ENCODE measurements around the gene AGBL1.

Gene AGBL1

DNA sequence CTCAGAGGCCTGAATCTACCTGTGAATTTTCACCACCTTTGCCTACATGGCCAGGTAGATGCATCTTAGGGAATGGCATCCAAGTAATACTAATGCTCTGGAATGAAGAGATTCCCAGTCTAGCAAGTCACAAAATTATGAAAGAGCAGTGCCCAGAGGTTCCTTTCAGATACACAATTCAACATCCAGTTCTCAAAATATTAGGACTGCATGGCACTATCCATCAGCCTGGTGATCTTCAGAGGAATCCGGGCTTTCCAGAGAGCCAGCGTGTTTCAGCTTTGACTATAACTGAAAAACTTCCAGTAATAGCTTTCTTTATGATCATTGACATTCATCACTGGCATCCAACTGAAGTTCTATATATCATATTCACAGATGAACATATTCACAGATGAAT lies 849.8 kb downstream of the AGBL1 start:
- Histone ChIP-seq H2AFZ (ENCODE audit: low read depth, low read length, severe bottlenecking) (no peak overlapping the region), H3K9me3 (ENCODE audit: insufficient read depth, low read length) (no peaks in the 10 kb centered on the region), H3K79me2 (ENCODE audit: insufficient read depth, low read length) (no peaks in the 10 kb centered on the region), H4K20me1 (ENCODE audit: low read depth, low read length) (no peaks in the 10 kb centered on the region), H3K9ac (ENCODE audit: low read length) (no peak overlapping the region), H3K27me3 (ENCODE audit: low read length) (no peaks in the 10 kb centered on the region), H3F3A (ENCODE audit: insufficient read depth) (no peaks in the 10 kb centered on the region), H3K4me3 (ENCODE audit: insufficient read depth, low read length, poor library complexity, severe bottlenecking) (no peak overlapping the region), H3K4me2 (ENCODE audit: low read depth, low read length, poor library complexity, severe bottlenecking) (no peak overlapping the region), H3K9me2 (replicated peaks; ENCODE audit: insufficient read depth, low read length) (no peaks in the 10 kb centered on the region), H3K36me3 (ENCODE audit: low read length) (no peaks in the 10 kb centered on the region), H3K27ac (ENCODE audit: low read depth, low read length) (no peak overlapping the region)
- no peak for TF ChIP-seq EZH2phosphoT487 (conservative IDR thresholded peaks at IDR 0.05; ENCODE audit: low read length)
- TF ChIP-seq, protein P1, sequence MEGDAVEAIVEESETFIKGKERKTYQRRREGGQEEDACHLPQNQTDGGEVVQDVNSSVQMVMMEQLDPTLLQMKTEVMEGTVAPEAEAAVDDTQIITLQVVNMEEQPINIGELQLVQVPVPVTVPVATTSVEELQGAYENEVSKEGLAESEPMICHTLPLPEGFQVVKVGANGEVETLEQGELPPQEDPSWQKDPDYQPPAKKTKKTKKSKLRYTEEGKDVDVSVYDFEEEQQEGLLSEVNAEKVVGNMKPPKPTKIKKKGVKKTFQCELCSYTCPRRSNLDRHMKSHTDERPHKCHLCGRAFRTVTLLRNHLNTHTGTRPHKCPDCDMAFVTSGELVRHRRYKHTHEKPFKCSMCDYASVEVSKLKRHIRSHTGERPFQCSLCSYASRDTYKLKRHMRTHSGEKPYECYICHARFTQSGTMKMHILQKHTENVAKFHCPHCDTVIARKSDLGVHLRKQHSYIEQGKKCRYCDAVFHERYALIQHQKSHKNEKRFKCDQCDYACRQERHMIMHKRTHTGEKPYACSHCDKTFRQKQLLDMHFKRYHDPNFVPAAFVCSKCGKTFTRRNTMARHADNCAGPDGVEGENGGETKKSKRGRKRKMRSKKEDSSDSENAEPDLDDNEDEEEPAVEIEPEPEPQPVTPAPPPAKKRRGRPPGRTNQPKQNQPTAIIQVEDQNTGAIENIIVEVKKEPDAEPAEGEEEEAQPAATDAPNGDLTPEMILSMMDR (IDR thresholded peaks at IDR 0.05; ENCODE audit: insufficient read depth, low read length, poor library complexity, severe bottlenecking), result no peak

DNA sequence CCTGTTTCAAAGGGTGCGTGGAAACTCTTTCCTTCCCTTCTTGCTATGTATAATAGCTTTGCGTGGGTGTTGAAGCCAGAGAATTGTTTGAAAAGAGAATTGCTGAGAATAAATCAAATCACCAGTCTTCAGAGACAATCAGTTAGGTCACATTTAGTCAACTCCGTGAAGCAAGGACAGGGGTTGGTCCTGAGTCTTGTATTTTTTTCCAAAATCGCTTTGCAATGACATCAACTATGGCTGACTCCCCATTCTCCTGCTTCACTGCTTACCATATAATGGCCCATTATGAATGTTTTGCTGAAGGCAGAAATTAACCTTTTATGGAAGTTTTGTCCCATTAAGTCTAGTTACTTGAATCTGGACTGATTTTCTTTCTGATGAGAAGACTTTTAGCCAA lies 852.8 kb downstream of the AGBL1 start:
- H3K9ac ChIP-seq (ENCODE audit: low read length), result no peak overlapping the region
- no peak overlapping the region for H3K4me3 ChIP-seq (ENCODE audit: insufficient read depth, low read length, poor library complexity, severe bottlenecking)
- no peaks in the 10 kb centered on the region for H3K36me3 ChIP-seq (ENCODE audit: low read length)
- no peaks in the 10 kb centered on the region for H3K79me2 ChIP-seq (ENCODE audit: insufficient read depth, low read length)
- no peak overlapping the region for H3K4me2 ChIP-seq (ENCODE audit: low read depth, low read length, poor library complexity, severe bottlenecking)
- no peak overlapping the region for H3K27ac ChIP-seq (ENCODE audit: low read depth, low read length)
- H3K9me2 ChIP-seq (replicated peaks; ENCODE audit: insufficient read depth, low read length), result no peaks in the 10 kb centered on the region
- no peaks in the 10 kb centered on the region for H3K27me3 ChIP-seq (ENCODE audit: low read length)
- no peaks in the 10 kb centered on the region for H3K9me3 ChIP-seq (ENCODE audit: insufficient read depth, low read length)
- no peaks in the 10 kb centered on the region for H3F3A ChIP-seq (ENCODE audit: insufficient read depth)
- no peaks in the 10 kb centered on the region for H4K20me1 ChIP-seq (ENCODE audit: low read depth, low read length)
- H2AFZ ChIP-seq (ENCODE audit: low read depth, low read length, severe bottlenecking), result no peak overlapping the region
- TF ChIP-seq EZH2phosphoT487 (conservative IDR thresholded peaks at IDR 0.05; ENCODE audit: low read length), result no peak
- TF ChIP-seq, protein P1 (IDR thresholded peaks at IDR 0.05; ENCODE audit: insufficient read depth, low read length, poor library complexity, severe bottlenecking), result no peak

DNA sequence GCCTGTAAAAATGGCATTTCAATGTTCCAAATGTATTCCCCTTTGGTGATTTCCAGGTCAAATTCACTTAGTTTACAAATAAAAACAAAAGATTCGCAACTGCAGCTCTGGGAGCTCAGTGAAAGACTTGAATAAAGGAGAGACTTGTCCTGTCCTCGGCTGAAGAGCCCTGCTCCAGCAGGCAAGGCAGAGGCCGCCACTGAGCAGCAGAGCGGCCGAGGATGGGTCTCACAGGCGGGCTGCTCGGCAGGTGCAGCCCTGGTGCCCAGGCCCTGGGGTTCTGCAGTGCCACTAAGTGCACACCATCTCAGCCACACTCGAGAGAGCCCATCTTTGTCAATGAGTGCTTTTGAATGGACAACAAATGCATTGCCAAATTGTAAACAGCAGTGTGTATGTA lies 856.2 kb downstream of the AGBL1 start:
- Histone ChIP-seq H3K79me2 (ENCODE audit: insufficient read depth, low read length) (no peaks in the 10 kb centered on the region), H3K4me2 (ENCODE audit: low read depth, low read length, poor library complexity, severe bottlenecking) (no peak overlapping the region), H3K4me3 (ENCODE audit: insufficient read depth, low read length, poor library complexity, severe bottlenecking) (no peak overlapping the region), H2AFZ (ENCODE audit: low read depth, low read length, severe bottlenecking) (no peak overlapping the region), H3K27me3 (ENCODE audit: low read length) (no peaks in the 10 kb centered on the region), H3F3A (ENCODE audit: insufficient read depth) (no peaks in the 10 kb centered on the region), H3K9me3 (ENCODE audit: insufficient read depth, low read length) (no peaks in the 10 kb centered on the region), H3K9me2 (replicated peaks; ENCODE audit: insufficient read depth, low read length) (no peaks in the 10 kb centered on the region), H3K9ac (ENCODE audit: low read length) (no peak overlapping the region), H3K27ac (ENCODE audit: low read depth, low read length) (no peak overlapping the region), H3K36me3 (ENCODE audit: low read length) (no peaks in the 10 kb centered on the region), H4K20me1 (ENCODE audit: low read depth, low read length) (no peaks in the 10 kb centered on the region)
- no peak for TF ChIP-seq EZH2phosphoT487 (conservative IDR thresholded peaks at IDR 0.05; ENCODE audit: low read length)
- TF ChIP-seq, protein P1 (IDR thresholded peaks at IDR 0.05; ENCODE audit: insufficient read depth, low read length, poor library complexity, severe bottlenecking), result no peak

Data from SU-DHL-6 (cell line).